HuH-7.5 (cell line): ENCODE measurements around the gene WDFY4.

Experiments
- DNase-seq: peaks from one replicate; pipeline ENCODE4 v3.0.0; 2011; ENCODE audit warnings: low spot score

WDFY4 gene

GRCh38 chr10:48946332-48946731 is 261.7 kb downstream of the WDFY4 start:
- no peak for DNase-seq

GRCh38 chr10:48946891-48947500 is 262.3 kb downstream of the WDFY4 start:
- DNase-seq: no peak

GRCh38 chr10:48947690-48948469 is 263.2 kb downstream of the WDFY4 start:
- DNase-seq: no peak

GRCh38 chr10:48948470-48949037 is 263.9 kb downstream of the WDFY4 start:
- DNase-seq: no peak

- DNase-seq: no peak
These were observed 267.0 kb downstream of the WDFY4 start for GRCh38 chr10:48951707-48952106.

- DNase-seq: no peak
These were observed 272.9 kb downstream of the WDFY4 start for GRCh38 chr10:48957361-48958151.

GRCh38 chr10:48958598-48959190 is 274.0 kb downstream of the WDFY4 start:
- DNase-seq: no peak

- no peak for DNase-seq
These were observed 279.4 kb downstream of the WDFY4 start for GRCh38 chr10:48964038-48964437.

- no peak for DNase-seq
These were observed 280.8 kb downstream of the WDFY4 start for GRCh38 chr10:48965460-48965859.

- DNase-seq: no peak
These were observed 283.4 kb downstream of the WDFY4 start for GRCh38 chr10:48968036-48968435.

GRCh38 chr10:48970046-48970445 is 285.4 kb downstream of the WDFY4 start:
- DNase-seq: no peak

GRCh38 chr10:48970654-48971053 is 286.0 kb downstream of the WDFY4 start:
- no peak for DNase-seq

GRCh38 chr10:48973065-48973464 is 288.4 kb downstream of the WDFY4 start:
- DNase-seq: no peak

- no peak for DNase-seq
These were observed 290.0 kb downstream of the WDFY4 start for GRCh38 chr10:48974510-48975156.

GRCh38 chr10:48976196-48976595 is 291.5 kb downstream of the WDFY4 start:
- no peak for DNase-seq

- DNase-seq: no peak
These were observed 293.6 kb downstream of the WDFY4 start for GRCh38 chr10:48978318-48978717.

- peak; percentile 44 for DNase-seq
These were observed 296.7 kb downstream of the WDFY4 start for GRCh38 chr10:48981310-48981907.

GRCh38 chr10:48982584-48982983 is 297.9 kb downstream of the WDFY4 start:
- DNase-seq: no peak

- DNase-seq: no peak
These were observed 299.1 kb downstream of the WDFY4 start for GRCh38 chr10:48983648-48984351.

GRCh38 chr10:48985621-48986158 is 301.0 kb downstream of the WDFY4 start:
- no peak for DNase-seq
